Measurements from ENCODE around the gene GSN. TPM values are rescaled to one million over a fixed set of nuclear protein-coding genes. Genes with fewer than 3 reads are reported as not detected.
A peak's percentile ranks its signal among the peaks of the same experiment; 100 is the strongest.

Gene GSN
- total RNA-seq, 2 experiments from 2014 or later, result 1.7 to 1.8 TPM

GRCh38 chr9:121340676-121341392 is 72.9 kb downstream of the GSN start:
- no peaks in the 10 kb centered on the region for H3K4me1 Mint-ChIP-seq
- no peak overlapping the region for H3K27ac Mint-ChIP-seq
- no peak for DNase-seq
- H3K4me3 Mint-ChIP-seq, result no peak overlapping the region
- peaks cover 4% of the 10 kb centered on the region for H3K36me3 Mint-ChIP-seq
- H3K9me3 Mint-ChIP-seq, result no peaks in the 10 kb centered on the region
- no peaks in the 10 kb centered on the region for H3K27me3 Mint-ChIP-seq

GRCh38 chr9:121344184-121344583 is 76.2 kb downstream of the GSN start:
- DNase-seq, result no peak
- no peaks in the 10 kb centered on the region for H3K27me3 Mint-ChIP-seq
- no peaks in the 10 kb centered on the region for H3K9me3 Mint-ChIP-seq
- H3K27ac Mint-ChIP-seq, result no peak overlapping the region
- peaks cover 12% of the 10 kb centered on the region for H3K36me3 Mint-ChIP-seq
- H3K4me3 Mint-ChIP-seq, result no peak overlapping the region
- H3K4me1 Mint-ChIP-seq, result no peaks in the 10 kb centered on the region

GRCh38 chr9:121345070-121345469 is 77.1 kb downstream of the GSN start:
- no peaks in the 10 kb centered on the region for H3K9me3 Mint-ChIP-seq
- peaks cover 12% of the 10 kb centered on the region for H3K36me3 Mint-ChIP-seq
- H3K27ac Mint-ChIP-seq, result no peak overlapping the region
- no peak for DNase-seq
- no peaks in the 10 kb centered on the region for H3K27me3 Mint-ChIP-seq
- H3K4me1 Mint-ChIP-seq, result no peaks in the 10 kb centered on the region
- H3K4me3 Mint-ChIP-seq, result no peak overlapping the region

GRCh38 chr9:121348221-121348620 is 80.3 kb downstream of the GSN start:
- Mint-ChIP-seq H3K4me1 (peaks cover 10% of the 10 kb centered on the region), H3K36me3 (peaks cover 13% of the 10 kb centered on the region), H3K27ac (no peak overlapping the region), H3K27me3 (no peaks in the 10 kb centered on the region), H3K4me3 (no peak overlapping the region), H3K9me3 (no peaks in the 10 kb centered on the region)
- no peak for DNase-seq

- DNase-seq, result no peak
- peaks cover 16% of the 10 kb centered on the region for H3K36me3 Mint-ChIP-seq
- no peak overlapping the region for H3K27ac Mint-ChIP-seq
- no peaks in the 10 kb centered on the region for H3K9me3 Mint-ChIP-seq
- no peak overlapping the region for H3K4me3 Mint-ChIP-seq
- H3K27me3 Mint-ChIP-seq, result no peaks in the 10 kb centered on the region
- H3K4me1 Mint-ChIP-seq, result peaks cover 18% of the 10 kb centered on the region
Observed at GRCh38 chr9:121349009-121349408, 81.0 kb downstream of the GSN start.

- peaks cover 21% of the 10 kb centered on the region for H3K36me3 Mint-ChIP-seq
- DNase-seq, result no peak
- no peak overlapping the region for H3K27ac Mint-ChIP-seq
- H3K27me3 Mint-ChIP-seq, result no peaks in the 10 kb centered on the region
- H3K4me3 Mint-ChIP-seq, result no peak overlapping the region
- peaks cover 20% of the 10 kb centered on the region for H3K4me1 Mint-ChIP-seq
- H3K9me3 Mint-ChIP-seq, result no peaks in the 10 kb centered on the region
Observed at GRCh38 chr9:121350036-121350435, 82.1 kb downstream of the GSN start.

- Mint-ChIP-seq H3K36me3 (peaks cover 24% of the 10 kb centered on the region), H3K27me3 (no peaks in the 10 kb centered on the region), H3K27ac (no peak overlapping the region), H3K9me3 (no peaks in the 10 kb centered on the region), H3K4me3 (no peak overlapping the region), H3K4me1 (peaks cover 20% of the 10 kb centered on the region)
- DNase-seq, result no peak
Observed at GRCh38 chr9:121350993-121351561, 83.1 kb downstream of the GSN start.

- Mint-ChIP-seq H3K4me3 (no peak overlapping the region), H3K27ac (peak overlapping the region; percentile 74), H3K27me3 (no peaks in the 10 kb centered on the region), H3K4me1 (peaks cover 31% of the 10 kb centered on the region), H3K9me3 (no peaks in the 10 kb centered on the region), H3K36me3 (peaks cover 20% of the 10 kb centered on the region)
- peak; percentile 55 for DNase-seq
Observed at GRCh38 chr9:121353241-121354061, 85.5 kb downstream of the GSN start.

GRCh38 chr9:121354141-121354540 is 86.2 kb downstream of the GSN start:
- Mint-ChIP-seq H3K4me1 (peaks cover 38% of the 10 kb centered on the region), H3K9me3 (no peaks in the 10 kb centered on the region), H3K36me3 (peaks cover 18% of the 10 kb centered on the region), H3K27ac (peak overlapping the region; percentile 74), H3K27me3 (no peaks in the 10 kb centered on the region), H3K4me3 (no peak overlapping the region)
- no peak for DNase-seq

- H3K27me3 Mint-ChIP-seq, result no peaks in the 10 kb centered on the region
- H3K9me3 Mint-ChIP-seq, result no peaks in the 10 kb centered on the region
- no peak overlapping the region for H3K27ac Mint-ChIP-seq
- DNase-seq, result no peak
- peaks cover 18% of the 10 kb centered on the region for H3K36me3 Mint-ChIP-seq
- no peak overlapping the region for H3K4me3 Mint-ChIP-seq
- peaks cover 42% of the 10 kb centered on the region for H3K4me1 Mint-ChIP-seq
Observed at GRCh38 chr9:121354762-121355161, 86.8 kb downstream of the GSN start.

- H3K9me3 Mint-ChIP-seq, result no peaks in the 10 kb centered on the region
- DNase-seq, result no peak
- no peak overlapping the region for H3K4me3 Mint-ChIP-seq
- H3K4me1 Mint-ChIP-seq, result peaks cover 34% of the 10 kb centered on the region
- no peak overlapping the region for H3K27ac Mint-ChIP-seq
- peaks cover 18% of the 10 kb centered on the region for H3K36me3 Mint-ChIP-seq
- H3K27me3 Mint-ChIP-seq, result no peaks in the 10 kb centered on the region
Observed at GRCh38 chr9:121357011-121357410, 89.0 kb downstream of the GSN start.

- H3K27me3 Mint-ChIP-seq, result no peaks in the 10 kb centered on the region
- no peak for DNase-seq
- peaks cover 30% of the 10 kb centered on the region for H3K4me1 Mint-ChIP-seq
- peak overlapping the region; percentile 42 for H3K4me3 Mint-ChIP-seq
- peaks cover 10% of the 10 kb centered on the region for H3K36me3 Mint-ChIP-seq
- H3K9me3 Mint-ChIP-seq, result no peaks in the 10 kb centered on the region
- H3K27ac Mint-ChIP-seq, result peak overlapping the region; percentile 26
Observed at GRCh38 chr9:121358751-121359150, 90.8 kb downstream of the GSN start.

- no peaks in the 10 kb centered on the region for H3K9me3 Mint-ChIP-seq
- no peaks in the 10 kb centered on the region for H3K27me3 Mint-ChIP-seq
- H3K4me3 Mint-ChIP-seq, result no peak overlapping the region
- peaks cover 24% of the 10 kb centered on the region for H3K4me1 Mint-ChIP-seq
- no peak for DNase-seq
- H3K27ac Mint-ChIP-seq, result no peak overlapping the region
- H3K36me3 Mint-ChIP-seq, result peaks cover 7% of the 10 kb centered on the region
Observed at GRCh38 chr9:121359351-121360294, 91.7 kb downstream of the GSN start.

GRCh38 chr9:121360601-121361374 is 92.8 kb downstream of the GSN start:
- H3K27ac Mint-ChIP-seq, result no peak overlapping the region

More at GRCh38 chr9:121360601-121361374, 92.8 kb downstream of the GSN start:
- DNase-seq, result no peak
- no peaks in the 10 kb centered on the region for H3K27me3 Mint-ChIP-seq
- H3K9me3 Mint-ChIP-seq, result no peaks in the 10 kb centered on the region
- peaks cover 24% of the 10 kb centered on the region for H3K4me1 Mint-ChIP-seq
- H3K4me3 Mint-ChIP-seq, result no peak overlapping the region
- H3K36me3 Mint-ChIP-seq, result peaks cover 1% of the 10 kb centered on the region
